Measurements from ENCODE around the gene MYRFL. TPM values are rescaled to one million over a fixed set of nuclear protein-coding genes. Genes with fewer than 3 reads are reported as not detected.

The MYRFL gene
- total and polyA plus RNA-seq, 2 of the 8 experiments (the other 6 are each of a cell fraction or from before 2014, with no cell fraction given), result 1.1 to 2.0 TPM

DNA sequence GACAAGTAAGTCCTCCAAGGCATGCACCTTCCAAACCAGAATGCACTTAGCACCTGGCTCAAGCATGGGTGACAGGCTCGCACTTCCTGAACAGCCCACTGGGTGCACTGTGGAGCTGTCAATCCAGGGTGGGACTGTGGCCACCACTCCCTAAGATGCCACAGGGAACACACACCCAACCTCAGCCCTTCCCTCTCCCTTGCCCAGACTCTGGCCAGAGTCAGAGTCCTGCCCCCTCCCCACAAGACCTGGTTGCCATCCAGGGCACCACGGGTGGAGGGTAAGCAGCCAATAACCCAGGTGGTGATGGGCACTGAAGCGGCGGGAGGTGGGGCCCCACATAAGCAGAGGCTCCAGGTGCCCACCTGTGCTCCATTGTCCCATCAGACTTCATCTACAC lies 160.6 kb downstream of the MYRFL start:
- TF ChIP-seq TCF12 (IDR thresholded peaks at IDR 0.05; ENCODE audit: low read depth, low read length) (0 out of 2 replicates have a peak, but pooled peaks have one; percentile 37), RAD21 (IDR thresholded peaks at IDR 0.05 in 1 of 2, conservative IDR thresholded peaks at IDR 0.05 in 1 of 2; ENCODE audit: low read depth in 2 of 2, low read length in 2 of 2) (peak; percentile 77 to 85), MAX (IDR thresholded peaks at IDR 0.05) (peak; percentile 56), KDM4A (IDR thresholded peaks at IDR 0.05; ENCODE audit: low read depth, low read length, severe bottlenecking) (no peak)
- TF ChIP-seq, protein P1, sequence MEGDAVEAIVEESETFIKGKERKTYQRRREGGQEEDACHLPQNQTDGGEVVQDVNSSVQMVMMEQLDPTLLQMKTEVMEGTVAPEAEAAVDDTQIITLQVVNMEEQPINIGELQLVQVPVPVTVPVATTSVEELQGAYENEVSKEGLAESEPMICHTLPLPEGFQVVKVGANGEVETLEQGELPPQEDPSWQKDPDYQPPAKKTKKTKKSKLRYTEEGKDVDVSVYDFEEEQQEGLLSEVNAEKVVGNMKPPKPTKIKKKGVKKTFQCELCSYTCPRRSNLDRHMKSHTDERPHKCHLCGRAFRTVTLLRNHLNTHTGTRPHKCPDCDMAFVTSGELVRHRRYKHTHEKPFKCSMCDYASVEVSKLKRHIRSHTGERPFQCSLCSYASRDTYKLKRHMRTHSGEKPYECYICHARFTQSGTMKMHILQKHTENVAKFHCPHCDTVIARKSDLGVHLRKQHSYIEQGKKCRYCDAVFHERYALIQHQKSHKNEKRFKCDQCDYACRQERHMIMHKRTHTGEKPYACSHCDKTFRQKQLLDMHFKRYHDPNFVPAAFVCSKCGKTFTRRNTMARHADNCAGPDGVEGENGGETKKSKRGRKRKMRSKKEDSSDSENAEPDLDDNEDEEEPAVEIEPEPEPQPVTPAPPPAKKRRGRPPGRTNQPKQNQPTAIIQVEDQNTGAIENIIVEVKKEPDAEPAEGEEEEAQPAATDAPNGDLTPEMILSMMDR (IDR thresholded peaks at IDR 0.05; ENCODE audit: control extremely low read depth in 1 of 3, insufficient read depth in 1 of 3, low read depth in 1 of 3, low read length in 3 of 3), result peak; percentile 60 to 95 (median 90)
- peaks cover 0 to 4% of the 10 kb centered on the region in 2 experiments; a peak in 1 of 4 replicates for H3K9me3 ChIP-seq (ENCODE audit: insufficient read depth in 2 of 2, low read depth in 1 of 2, low read length in 1 of 2)
- no peak overlapping the region for H3K18ac ChIP-seq (ENCODE audit: extremely low read depth, low read length)
- H2BK12ac ChIP-seq (ENCODE audit: low read depth, low read length), result no peak overlapping the region
- H4K5ac ChIP-seq (ENCODE audit: insufficient read length, low read depth, low read length), result no peak overlapping the region
- H3K27ac ChIP-seq (ENCODE audit: low read depth, low read length), result no peak overlapping the region
- no peak overlapping the region for H4K91ac ChIP-seq (replicated peaks; ENCODE audit: insufficient read length, low read length)
- H3K56ac ChIP-seq (replicated peaks; ENCODE audit: insufficient read length, low read depth, low read length), result no peak overlapping the region
- WGBS, 2 experiments (ENCODE audit: extremely low coverage in 1 of 2, insufficient coverage in 1 of 2, insufficient read length in 1 of 2, insufficient replicate concordance in 2 of 2, low coverage in 1 of 2, low lambda C conversion rate in 2 of 2, missing lambda C conversion rate in 1 of 2), result 96% methylated on average over 4 of the region's 4 CpGs; no CpG with 5 or more reads in 1 of the 2 experiments
- peak; percentile 7 to 76 for DNase-seq (ENCODE audit: low read depth in 1 of 2, low spot score in 2 of 2)
- POLR2A ChIA-PET (ENCODE audit: partially characterized antibody), result no interaction called here
- H4K20me1 ChIP-seq (replicated peaks in 1 of 2; ENCODE audit: control insufficient read depth in 1 of 2, insufficient read depth in 2 of 2, low read length in 2 of 2), result no peaks in the 10 kb centered on the region
- H2BK120ac ChIP-seq (replicated peaks; ENCODE audit: low read depth, low read length), result no peak overlapping the region
- H4K8ac ChIP-seq (ENCODE audit: extremely low read depth, insufficient read depth, low read length), result no peak overlapping the region
- no peak overlapping the region for H2AK5ac ChIP-seq (ENCODE audit: low read depth, low read length)
- H2AFZ ChIP-seq (ENCODE audit: low read length), result no peak overlapping the region
- FAIRE-seq, result peak; percentile 45
- H3K14ac ChIP-seq (ENCODE audit: insufficient read length), result no peak overlapping the region
- no peaks in the 10 kb centered on the region; a peak in 1 of 7 replicates for H3K27me3 ChIP-seq (replicated peaks in 1 of 4; ENCODE audit: control insufficient read depth in 3 of 4, extremely low read depth in 1 of 4, insufficient read depth in 3 of 4, low read length in 3 of 4)
- no peak overlapping the region for H3K4me2 ChIP-seq (ENCODE audit: insufficient read depth in 1 of 2, low read depth in 2 of 2, low read length in 2 of 2)
- no peaks in the 10 kb centered on the region for H3K36me3 ChIP-seq (ENCODE audit: control insufficient read depth in 2 of 4, insufficient read depth in 4 of 4, low read length in 3 of 4)
- H2BK20ac ChIP-seq (ENCODE audit: low read length), result no peak overlapping the region
- no peak overlapping the region for H3K4me3 ChIP-seq (ENCODE audit: extremely low read depth in 1 of 4, insufficient read depth in 2 of 4, low read depth in 3 of 4, low read length in 4 of 4)
- no peak overlapping the region for H3K23ac ChIP-seq (ENCODE audit: insufficient read length)
- no peaks in the 10 kb centered on the region for H3K23me2 ChIP-seq (ENCODE audit: low read depth, low read length)
- H3K4ac ChIP-seq (replicated peaks; ENCODE audit: insufficient read length, low read depth, low read length), result no peak overlapping the region
- no peak overlapping the region for H2BK15ac ChIP-seq (ENCODE audit: low read length)
- no peak overlapping the region for H2BK5ac ChIP-seq (ENCODE audit: low read depth, low read length)
- H3K4me1 ChIP-seq (replicated peaks in 1 of 4; ENCODE audit: control insufficient read depth in 3 of 4, insufficient read depth in 4 of 4, low read length in 3 of 4), result no peaks in the 10 kb centered on the region
- H3K79me1 ChIP-seq (ENCODE audit: low read depth, low read length), result no peaks in the 10 kb centered on the region
- H3K9ac ChIP-seq (replicated peaks in 1 of 4; ENCODE audit: extremely low read depth in 1 of 4, low read depth in 3 of 4, low read length in 3 of 4), result no peak overlapping the region
- CTCF ChIA-PET (ENCODE audit: partially characterized antibody), result interaction anchor here (1.0 to 1.5 kb wide), 6 partner anchors 8 to 118 kb away, joined by 3 to 6 read pairs (median 4); no protein-coding TSS in a partner anchor
- H3K79me2 ChIP-seq (ENCODE audit: control insufficient read depth in 1 of 2, insufficient read depth in 2 of 2, low read length in 2 of 2), result no peaks in the 10 kb centered on the region
